HG03575 (cell line): ENCODE results near the gene DNMT3L.

Experiments
- ATAC-seq: cut with Tn5 transposase; IDR thresholded peaks from one replicate; pipeline ENCODE4 v1.9.1; 2021; ENCODE audit not compliant: unreplicated experiment, insufficient number of reproducible peaks, low FRiP score; ENCODE audit errors: extremely low read depth

The DNMT3L gene

GRCh38 chr21:44296103-44296519 is 34.4 kb upstream of the DNMT3L start:
- no peak for ATAC-seq

- no peak for ATAC-seq
Measured at GRCh38 chr21:44295646-44296045, 33.9 kb upstream of the DNMT3L start.

- no peak for ATAC-seq
Measured at GRCh38 chr21:44295163-44295573, 33.5 kb upstream of the DNMT3L start.

GRCh38 chr21:44294391-44295162 is 32.9 kb upstream of the DNMT3L start:
- no peak for ATAC-seq

- no peak for ATAC-seq
Measured at GRCh38 chr21:44293551-44294231, 32.0 kb upstream of the DNMT3L start.

GRCh38 chr21:44292812-44293195 is 31.1 kb upstream of the DNMT3L start:
- ATAC-seq, result no peak

- no peak for ATAC-seq
Measured at GRCh38 chr21:44291936-44292811, 30.5 kb upstream of the DNMT3L start.

- no peak for ATAC-seq
Measured at GRCh38 chr21:44291078-44291935, 29.6 kb upstream of the DNMT3L start.

GRCh38 chr21:44290327-44291077 is 28.8 kb upstream of the DNMT3L start:
- ATAC-seq, result no peak

- ATAC-seq, result no peak
Measured at GRCh38 chr21:44289381-44290010, 27.8 kb upstream of the DNMT3L start.

- ATAC-seq, result no peak
Measured at GRCh38 chr21:44288251-44289110, 26.8 kb upstream of the DNMT3L start.

GRCh38 chr21:44286716-44287632 is 25.3 kb upstream of the DNMT3L start:
- ATAC-seq, result no peak

- no peak for ATAC-seq
Measured at GRCh38 chr21:44286086-44286715, 24.5 kb upstream of the DNMT3L start.

- ATAC-seq, result no peak
Measured at GRCh38 chr21:44285138-44285992, 23.7 kb upstream of the DNMT3L start, which contains the start of gene AIRE. Gene AIRE, plus strand, starts transcription at chr21:44285876. Its CDS starts 131 bp downstream, at chr21:44286007.
